G401 (cell line): ENCODE results near the gene NOC2L. TPM values are rescaled to one million over a fixed set of nuclear protein-coding genes. Genes with fewer than 3 reads are reported as not detected.
"Not testable (repeated sequence)": the region's sequence is repeated elsewhere in the genome, so short reads cannot be mapped to it uniquely, and the experiment has no call there.

ENCODE experiments used
- DNase-seq: peaks from one replicate; pipeline ENCODE4 v3.0.0-alpha.2; 2015; ENCODE audit warnings: low spot score
- in situ Hi-C: cut with HindIII; loops from 2 replicates; pipeline ENCODE4 v1.10.0; 2016; ENCODE audit warnings: low sequenced_read_pairs, mixed read lengths
- total RNA-seq: library from RNA; depleted of rRNA; stranded (reverse); fragments of >200 nt; shearing (Covaris generic); gene quantifications from 2 replicates; pipeline ENCODE4 v1.2.3, GENCODE V29; 2014

Gene NOC2L
- total RNA-seq, 1 experiment from 2014 or later = 221 TPM

- no peak for DNase-seq
- in situ Hi-C loops = no loop called here
Observed at GRCh38 chr1:978069-978834, 19.2 kb upstream of the NOC2L start.

GRCh38 chr1:976791-977190, 17.7 kb upstream of the NOC2L start:
- in situ Hi-C loops, DNase-seq: not testable (repeated sequence)

GRCh38 chr1:975896-976683, 17.0 kb upstream of the NOC2L start:
- peak; percentile 34 for DNase-seq
- in situ Hi-C loops = no loop called here

- in situ Hi-C loops = no loop called here
Observed at GRCh38 chr1:975365-975764, 16.3 kb upstream of the NOC2L start.

GRCh38 chr1:974687-975328, 15.8 kb upstream of the NOC2L start:
- in situ Hi-C loops = no loop called here

More at GRCh38 chr1:975365-975764, 16.3 kb upstream of the NOC2L start:
- DNase-seq = no peak

GRCh38 chr1:974293-974640, 15.2 kb upstream of the NOC2L start:
- in situ Hi-C loops = no loop called here
- no peak for DNase-seq

More at GRCh38 chr1:974687-975328, 15.8 kb upstream of the NOC2L start:
- no peak for DNase-seq

GRCh38 chr1:973459-974292, 14.6 kb upstream of the NOC2L start:
- in situ Hi-C loops = no loop called here

GRCh38 chr1:972726-973458, 13.8 kb upstream of the NOC2L start:
- in situ Hi-C loops = no loop called here
- DNase-seq = no peak

More at GRCh38 chr1:973459-974292, 14.6 kb upstream of the NOC2L start:
- DNase-seq = no peak

GRCh38 chr1:971751-972506, 12.9 kb upstream of the NOC2L start:
- in situ Hi-C loops = no loop called here
- DNase-seq = no peak

- no peak for DNase-seq
- in situ Hi-C loops = no loop called here
Observed at GRCh38 chr1:970973-971730, 12.1 kb upstream of the NOC2L start.

- in situ Hi-C loops = no loop called here
- no peak for DNase-seq
Observed at GRCh38 chr1:970242-970972, 11.4 kb upstream of the NOC2L start.

- DNase-seq = no peak
- in situ Hi-C loops = no loop called here
Observed at GRCh38 chr1:969260-969855, 10.3 kb upstream of the NOC2L start.

GRCh38 chr1:967466-968343, 8.6 kb upstream of the NOC2L start:
- in situ Hi-C loops = no loop called here
- no peak for DNase-seq

GRCh38 chr1:966704-967300, 7.7 kb upstream of the NOC2L start:
- in situ Hi-C loops = no loop called here
- DNase-seq = no peak

GRCh38 chr1:966135-966703, 7.2 kb upstream of the NOC2L start, which contains the start of gene PLEKHN1:
TSS of gene PLEKHN1 (plus strand) at chr1:966482. CDS start at chr1:966532, 50 bp downstream.
- DNase-seq = no peak
- in situ Hi-C loops = no loop called here
